IMR-90 (cell line): Measurements from ENCODE around the gene FBXL20. TPM values are rescaled to one million over a fixed set of nuclear protein-coding genes. Genes with fewer than 3 reads are reported as not detected.

Experiments
- ATAC-seq: fragments of 200-7000 bp; cut with Tn5 transposase; 2 replicates; pipeline ENCODE4 v1.9.1; 2020; ENCODE audit warnings: low read depth, mild to moderate bottlenecking, moderate library complexity
- BruUV-seq: library from RNA; stranded (reverse); fragments of 400-500 nt; replicated peaks from 2 replicates; lab custom pipeline; 2021; lab: Mats Ljungman, UMichigan
- CTCF ChIA-PET: fragments of 300-600 bp; formaldehyde crosslinking; extraction: SDS; loops from one replicate; lab custom pipeline; 2021; ENCODE audit warnings: antibody characterized with exemption; lab: Yijun Ruan, JAX
- POLR2A ChIA-PET: fragments of 300-600 bp; sonication (Branson Sonifier 250); formaldehyde crosslinking; loops from one replicate; lab custom pipeline; 2022; ENCODE audit warnings: antibody characterized with exemption; ENCODE audit not compliant: unreplicated experiment; lab: Charles Lee
- DNase-seq: peaks from one replicate; pipeline ENCODE4 v3.0.0; 2013
- H2AFZ ChIP-seq: replicated peaks from 2 replicates; pipeline ENCODE3; 2013; ENCODE audit warnings: low read length, mild to moderate bottlenecking; ENCODE audit not compliant: poor library complexity
- H2AK5ac ChIP-seq: 2 replicates; pipeline ENCODE4 v1.6.1; 2013; ENCODE audit warnings: low read depth, low read length, inconsistent platforms
- H2AK9ac ChIP-seq: replicated peaks from 2 replicates; pipeline ENCODE3; 2013; ENCODE audit warnings: mild to moderate bottlenecking, low read depth, low read length, moderate library complexity; ENCODE audit not compliant: poor library complexity
- H2BK120ac ChIP-seq: 2 replicates; pipeline ENCODE4 v1.6.1; 2013; ENCODE audit warnings: low read depth, low read length, inconsistent platforms
- H2BK15ac ChIP-seq: 3 replicates; pipeline ENCODE4 v1.6.1; 2013; ENCODE audit warnings: low read depth, low read length, inconsistent platforms
- H2BK20ac ChIP-seq: 2 replicates; pipeline ENCODE4 v1.6.1; 2013; ENCODE audit warnings: low read depth, mild to moderate bottlenecking, inconsistent platforms, low read length, moderate library complexity
- H2BK5ac ChIP-seq: 2 replicates; pipeline ENCODE4 v1.6.1; 2013; ENCODE audit warnings: mild to moderate bottlenecking, low read depth, low read length, inconsistent platforms; ENCODE audit not compliant: poor library complexity, severe bottlenecking
- H3K14ac ChIP-seq: replicated peaks from 2 replicates; pipeline ENCODE4 v1.6.1; 2013; ENCODE audit warnings: low read depth, low read length, inconsistent platforms
- H3K18ac ChIP-seq: 2 replicates; pipeline ENCODE4 v1.6.1; 2013; ENCODE audit warnings: low read depth, low read length, control low read depth
- H3K23ac ChIP-seq: 2 replicates; pipeline ENCODE4 v1.6.1; 2013; ENCODE audit warnings: low read depth, low read length, inconsistent platforms
- H3K27ac ChIP-seq: 2 replicates; pipeline ENCODE4 v1.5.1; 2013; ENCODE audit warnings: mild to moderate bottlenecking, control low read depth, low read length; ENCODE audit not compliant: insufficient read depth
- H3K27me3 ChIP-seq: 2 replicates; pipeline ENCODE4 v1.6.1; 2013; ENCODE audit warnings: low read length; ENCODE audit not compliant: control insufficient read depth, insufficient read depth
- H3K36me3 ChIP-seq: 2 replicates; pipeline ENCODE4 v1.6.1; 2013; ENCODE audit warnings: low read length, mixed read lengths; ENCODE audit not compliant: control insufficient read depth, insufficient read depth
- H3K4ac ChIP-seq: 2 replicates; pipeline ENCODE4 v1.6.1; 2013; ENCODE audit warnings: low read depth, low read length, inconsistent platforms
- H3K4me1 ChIP-seq: 2 replicates; pipeline ENCODE4 v1.6.1; 2013; ENCODE audit warnings: low read length, mixed read lengths; ENCODE audit not compliant: control insufficient read depth, insufficient read depth
- H3K4me2 ChIP-seq: 2 replicates; pipeline ENCODE4 v1.6.1; 2013; ENCODE audit warnings: low read depth, mild to moderate bottlenecking, control low read depth, low read length, moderate library complexity
- H3K4me3 ChIP-seq: 2 replicates; pipeline ENCODE4 v1.5.1; 2013; ENCODE audit warnings: low read depth, mild to moderate bottlenecking, control low read depth, low read length, moderate library complexity; ENCODE audit not compliant: insufficient read depth
- H3K56ac ChIP-seq: 2 replicates; pipeline ENCODE4 v1.6.1; 2013; ENCODE audit warnings: low read length, inconsistent platforms; ENCODE audit not compliant: insufficient read depth; ENCODE audit errors: extremely low read depth
- H3K79me1 ChIP-seq, 2 experiments: 2 replicates each; pipeline ENCODE4 v1.6.1; 2013; ENCODE audit warnings: low read length in 2 of 2, inconsistent platforms in 1 of 2, low read depth in 1 of 2
- H3K9ac ChIP-seq: 2 replicates; pipeline ENCODE4 v1.6.1; 2013; ENCODE audit warnings: low read depth, low read length, control low read depth
- H3K9me1 ChIP-seq: 2 replicates; pipeline ENCODE4 v1.6.1; 2013; ENCODE audit warnings: low read length, inconsistent platforms; ENCODE audit not compliant: insufficient read depth
- H3K9me3 ChIP-seq: 2 replicates; pipeline ENCODE4 v1.6.1; 2013; ENCODE audit warnings: low read length; ENCODE audit not compliant: control insufficient read depth, insufficient read depth
- H4K20me1 ChIP-seq: 2 replicates; pipeline ENCODE4 v1.6.1; 2013; ENCODE audit warnings: low read length, inconsistent platforms; ENCODE audit not compliant: insufficient read depth
- H4K5ac ChIP-seq: 2 replicates; pipeline ENCODE4 v1.6.1; 2013; ENCODE audit warnings: mild to moderate bottlenecking, low read depth, low read length, control low read depth
- H4K8ac ChIP-seq, 2 experiments: 2 replicates each; pipeline ENCODE4 v1.6.1; 2013; ENCODE audit warnings: low read depth in 2 of 2, low read length in 2 of 2, control low read depth in 1 of 2, inconsistent platforms in 1 of 2
- H4K91ac ChIP-seq: 2 replicates; pipeline ENCODE4 v1.6.1; 2013; ENCODE audit warnings: low read depth, low read length, inconsistent platforms; ENCODE audit not compliant: insufficient read depth
- BHLHE40 ChIP-seq: fragments of 150-350 bp; IDR thresholded peaks from 2 replicates; pipeline ENCODE4 v1.6.1; 2016; ENCODE audit warnings: mild to moderate bottlenecking, low read depth, low read length
- CEBPB ChIP-seq: IDR thresholded peaks from 2 replicates; pipeline ENCODE4 v1.6.1; 2012; ENCODE audit warnings: low read depth, low read length, improper control_type of control experiment
- CHD1 ChIP-seq: IDR thresholded peaks from 2 replicates; pipeline ENCODE4 v1.6.1; 2012; ENCODE audit warnings: low read depth, low read length, improper control_type of control experiment
- FOS ChIP-seq: fragments of 150-350 bp; IDR thresholded peaks from 2 replicates; pipeline ENCODE4 v1.6.1; 2016; ENCODE audit warnings: low read depth, low read length
- MAFK ChIP-seq: IDR thresholded peaks from 2 replicates; pipeline ENCODE4 v1.6.1; 2012; ENCODE audit warnings: low read depth, low read length, improper control_type of control experiment
- MAZ ChIP-seq: IDR thresholded peaks from 2 replicates; pipeline ENCODE4 v1.6.1; 2012; ENCODE audit warnings: low read depth, mild to moderate bottlenecking, low read length, improper control_type of control experiment, moderate library complexity, borderline replicate concordance
- MXI1 ChIP-seq: IDR thresholded peaks from 2 replicates; pipeline ENCODE4 v1.6.1; 2012; ENCODE audit warnings: low read depth, mild to moderate bottlenecking, low read length, moderate library complexity, borderline replicate concordance
- NFE2L2 ChIP-seq: fragments of 150-350 bp; IDR thresholded peaks from 2 replicates; pipeline ENCODE4 v1.6.1; 2016; ENCODE audit warnings: low read depth, mild to moderate bottlenecking, low read length
- POLR2A ChIP-seq: IDR thresholded peaks from 2 replicates; pipeline ENCODE4 v1.6.1; 2012; ENCODE audit warnings: mild to moderate bottlenecking, low read depth, low read length
- RAD21 ChIP-seq: IDR thresholded peaks from 2 replicates; pipeline ENCODE4 v1.6.1; 2012; ENCODE audit warnings: low read length, improper control_type of control experiment
- RCOR1 ChIP-seq: IDR thresholded peaks from 2 replicates; pipeline ENCODE4 v1.6.1; 2012; ENCODE audit warnings: mild to moderate bottlenecking, low read length, improper control_type of control experiment; ENCODE audit not compliant: insufficient replicate concordance
- RFX5 ChIP-seq: IDR thresholded peaks from 2 replicates; pipeline ENCODE4 v1.8.0; 2012; ENCODE audit warnings: low read depth, mild to moderate bottlenecking, low read length, moderate library complexity
- SMC3 ChIP-seq: fragments of 150-350 bp; IDR thresholded peaks from 2 replicates; pipeline ENCODE4 v1.6.1; 2016; ENCODE audit warnings: low read depth, mild to moderate bottlenecking, antibody characterized with exemption, low read length, moderate library complexity
- WGBS, 2 experiments: methylation state at CpG; one replicate each; pipeline versions ENCODE4 v1.1.5 to v1.1.7; 2013; ENCODE audit warnings: missing lambda C conversion rate in 2 of 2; ENCODE audit not compliant: insufficient read length in 1 of 2; ENCODE audit errors: extremely low coverage in 2 of 2; 5-methylcytosine and 5-hydroxymethylcytosine counted together
- dilution Hi-C: fragments of 300-500 bp; cut with HindIII; formaldehyde crosslinking; loops from one replicate; pipeline ENCODE4 v1.14.3; 2018; ENCODE audit warnings: low sequenced_read_pairs; ENCODE audit not compliant: unreplicated experiment
- in situ Hi-C: fragments of 300-500 bp; cut with MboI; formaldehyde crosslinking; loops from 3 replicates; pipeline ENCODE4 v1.14.3; 2019; ENCODE audit warnings: low sequenced_read_pairs, inconsistent platforms, mixed read lengths
- intact Hi-C: fragments of 100-400 bp; cut with micrococcal nuclease; formaldehyde crosslinking; loops from 2 replicates; pipeline ENCODE4 v1.10.0; 2022
- polyA plus RNA-seq, 3 experiments: library from polyadenylated mRNA; depleted of rRNA; stranded (reverse); fragments of >200 nt; gene quantifications; 2 replicates each; pipeline ENCODE4 v1.2.3, GENCODE V29; 2012; ENCODE audit warnings: low replicate concordance in 1 of 3
- total RNA-seq: library from RNA; depleted of rRNA; stranded (reverse); fragments of >200 nt; gene quantifications from 2 replicates; pipeline ENCODE4 v1.2.3, GENCODE V29; 2012
- TF ChIP-seq, protein P1 (sequence below): fragments of 150-350 bp; IDR thresholded peaks from 2 replicates; pipeline ENCODE4 v1.6.1; 2017; ENCODE audit warnings: mild to moderate bottlenecking, antibody characterized with exemption, low read length, low read depth
- TF ChIP-seq, protein P2 (sequence below): conservative IDR thresholded peaks from 2 replicates; pipeline ENCODE4 v1.5.1; 2012; ENCODE audit warnings: mild to moderate bottlenecking, low read depth, low read length, improper control_type of control experiment
- TF ChIP-seq, protein P3 (sequence below): fragments of 150-350 bp; IDR thresholded peaks from 2 replicates; pipeline ENCODE4 v1.6.1; 2016; ENCODE audit warnings: low read depth, mild to moderate bottlenecking, low read length, moderate library complexity, borderline replicate concordance

The FBXL20 gene
- total and polyA plus RNA-seq, 2 of the 4 experiments (the other 2 are of a cell fraction), result 4.1 to 13.8 TPM

DNA sequence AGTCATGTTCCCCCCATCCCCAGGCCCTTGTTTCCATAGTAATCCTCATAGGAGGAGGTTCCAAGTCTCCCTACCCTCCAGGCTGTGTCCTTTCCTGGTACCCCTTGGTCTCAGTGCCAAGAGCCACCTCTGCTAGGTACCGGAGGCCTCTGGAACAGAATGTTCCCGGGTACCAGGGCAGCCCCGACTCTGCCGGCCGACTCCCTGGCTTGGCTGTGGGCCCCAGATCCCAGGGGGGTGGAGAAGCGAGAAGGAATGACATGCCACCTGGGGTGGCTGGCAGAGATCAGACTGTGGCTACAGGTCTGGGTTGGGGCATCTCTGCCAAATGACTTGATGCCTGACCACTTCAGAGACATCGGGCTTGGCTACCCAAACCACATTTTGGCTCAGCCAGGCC lies 179.3 kb downstream of the FBXL20 start:
- no peak overlapping the region for H3K4me3 ChIP-seq
- BruUV-seq, result no TSS peak
- no peak overlapping the region for H2BK120ac ChIP-seq
- intact Hi-C loops, result no loop called here
- dilution Hi-C loops, result no loop called here
- H4K91ac ChIP-seq, result no peak overlapping the region
- no peak overlapping the region for H3K23ac ChIP-seq
- CTCF ChIA-PET, result no interaction called here
- no peak overlapping the region for H2AK5ac ChIP-seq
- DNase-seq (no peak), ATAC-seq (no peak)
- no peak overlapping the region for H2BK20ac ChIP-seq
- H3K4ac ChIP-seq, result no peak overlapping the region
- no peak overlapping the region for H3K9ac ChIP-seq
- no peak overlapping the region for H3K27ac ChIP-seq
- in situ Hi-C loops, result no loop called here
- no peak overlapping the region for H2AK9ac ChIP-seq
- no peak overlapping the region for H2BK15ac ChIP-seq
- H2BK5ac ChIP-seq, result no peak overlapping the region
- H3K79me1 ChIP-seq, result no peaks in the 10 kb centered on the region
- H3K18ac ChIP-seq, result no peak overlapping the region
- POLR2A ChIA-PET, result no interaction called here
- H2AFZ ChIP-seq, result no peak overlapping the region
- H3K9me3 ChIP-seq, result no peaks in the 10 kb centered on the region
- H3K36me3 ChIP-seq, result no peaks in the 10 kb centered on the region
- H3K56ac ChIP-seq, result no peak overlapping the region
- WGBS, 2 experiments, result 100% methylated on average over 1 of the region's 7 CpGs; no CpG with 5 or more reads in 1 of the 2 experiments
- H4K20me1 ChIP-seq, result no peaks in the 10 kb centered on the region
- peaks cover 73% of the 10 kb centered on the region for H3K27me3 ChIP-seq
- H4K8ac ChIP-seq, result no peak overlapping the region
- no peak overlapping the region for H3K14ac ChIP-seq
- H3K4me2 ChIP-seq, result no peak overlapping the region
- TF ChIP-seq NFE2L2, result no peak
- TF ChIP-seq RCOR1, result no peak
- TF ChIP-seq, protein P1, sequence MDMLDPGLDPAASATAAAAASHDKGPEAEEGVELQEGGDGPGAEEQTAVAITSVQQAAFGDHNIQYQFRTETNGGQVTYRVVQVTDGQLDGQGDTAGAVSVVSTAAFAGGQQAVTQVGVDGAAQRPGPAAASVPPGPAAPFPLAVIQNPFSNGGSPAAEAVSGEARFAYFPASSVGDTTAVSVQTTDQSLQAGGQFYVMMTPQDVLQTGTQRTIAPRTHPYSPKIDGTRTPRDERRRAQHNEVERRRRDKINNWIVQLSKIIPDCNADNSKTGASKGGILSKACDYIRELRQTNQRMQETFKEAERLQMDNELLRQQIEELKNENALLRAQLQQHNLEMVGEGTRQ, result no peak
- TF ChIP-seq, protein P2, sequence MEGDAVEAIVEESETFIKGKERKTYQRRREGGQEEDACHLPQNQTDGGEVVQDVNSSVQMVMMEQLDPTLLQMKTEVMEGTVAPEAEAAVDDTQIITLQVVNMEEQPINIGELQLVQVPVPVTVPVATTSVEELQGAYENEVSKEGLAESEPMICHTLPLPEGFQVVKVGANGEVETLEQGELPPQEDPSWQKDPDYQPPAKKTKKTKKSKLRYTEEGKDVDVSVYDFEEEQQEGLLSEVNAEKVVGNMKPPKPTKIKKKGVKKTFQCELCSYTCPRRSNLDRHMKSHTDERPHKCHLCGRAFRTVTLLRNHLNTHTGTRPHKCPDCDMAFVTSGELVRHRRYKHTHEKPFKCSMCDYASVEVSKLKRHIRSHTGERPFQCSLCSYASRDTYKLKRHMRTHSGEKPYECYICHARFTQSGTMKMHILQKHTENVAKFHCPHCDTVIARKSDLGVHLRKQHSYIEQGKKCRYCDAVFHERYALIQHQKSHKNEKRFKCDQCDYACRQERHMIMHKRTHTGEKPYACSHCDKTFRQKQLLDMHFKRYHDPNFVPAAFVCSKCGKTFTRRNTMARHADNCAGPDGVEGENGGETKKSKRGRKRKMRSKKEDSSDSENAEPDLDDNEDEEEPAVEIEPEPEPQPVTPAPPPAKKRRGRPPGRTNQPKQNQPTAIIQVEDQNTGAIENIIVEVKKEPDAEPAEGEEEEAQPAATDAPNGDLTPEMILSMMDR, result no peak
- no peak for TF ChIP-seq SMC3
- no peak for TF ChIP-seq POLR2A
- TF ChIP-seq CEBPB, result no peak
- TF ChIP-seq, protein P3, sequence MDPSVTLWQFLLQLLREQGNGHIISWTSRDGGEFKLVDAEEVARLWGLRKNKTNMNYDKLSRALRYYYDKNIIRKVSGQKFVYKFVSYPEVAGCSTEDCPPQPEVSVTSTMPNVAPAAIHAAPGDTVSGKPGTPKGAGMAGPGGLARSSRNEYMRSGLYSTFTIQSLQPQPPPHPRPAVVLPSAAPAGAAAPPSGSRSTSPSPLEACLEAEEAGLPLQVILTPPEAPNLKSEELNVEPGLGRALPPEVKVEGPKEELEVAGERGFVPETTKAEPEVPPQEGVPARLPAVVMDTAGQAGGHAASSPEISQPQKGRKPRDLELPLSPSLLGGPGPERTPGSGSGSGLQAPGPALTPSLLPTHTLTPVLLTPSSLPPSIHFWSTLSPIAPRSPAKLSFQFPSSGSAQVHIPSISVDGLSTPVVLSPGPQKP, result no peak
- TF ChIP-seq MAFK, result no peak
- TF ChIP-seq RFX5, result no peak
- TF ChIP-seq BHLHE40, result no peak
- TF ChIP-seq MAZ, result no peak
- TF ChIP-seq RAD21, result no peak
- TF ChIP-seq CHD1, result no peak
- no peak for TF ChIP-seq MXI1
- no peak for TF ChIP-seq FOS
- peaks cover 4% of the 10 kb centered on the region; the same call in 1 of the 2 replicates for H3K4me1 ChIP-seq
- H3K9me1 ChIP-seq, result no peaks in the 10 kb centered on the region
- H4K5ac ChIP-seq, result no peak overlapping the region
